Measurements from ENCODE around the gene TGFB2.

TGFB2 gene

GRCh38 chr1:218485241-218485928, 140.2 kb downstream of the TGFB2 start:
- DNase-seq: no peak

- DNase-seq: no peak
Measured at GRCh38 chr1:218488531-218488930, 143.4 kb downstream of the TGFB2 start.

- no peak for DNase-seq
Measured at GRCh38 chr1:218488986-218489385, 143.8 kb downstream of the TGFB2 start.

- DNase-seq: no peak
Measured at GRCh38 chr1:218490406-218490922, 145.3 kb downstream of the TGFB2 start.

- DNase-seq: no peak
Measured at GRCh38 chr1:218492874-218493273, 147.7 kb downstream of the TGFB2 start.

- no peak for DNase-seq
Measured at GRCh38 chr1:218493986-218494385, 148.8 kb downstream of the TGFB2 start.
